Gastroesophageal sphincter (tissue), 4 donors: Measurements from ENCODE around the gene TALDO1. TPM values are rescaled to one million over a fixed set of nuclear protein-coding genes. Genes with fewer than 3 reads are reported as not detected.

Experiments used
- ATAC-seq: fragments of 150-250 bp; one replicate; pipeline ENCODE4 v1.9.1; 2016; ENCODE audit warnings: mild to moderate bottlenecking, moderate library complexity
- H3K27ac ChIP-seq, 4 donors: fragments of 200-600 bp; sonication (generic) in 3 of 4; 1 replicate in 3 of 4; 2 replicates in 1 of 4; pipeline ENCODE4 v1.5.1; 2016 to 2019
- H3K27me3 ChIP-seq: fragments of 200-600 bp; sonication (generic); one replicate; pipeline ENCODE4 v1.5.1; 2019
- H3K36me3 ChIP-seq, 2 donors: fragments of 200-600 bp; sonication (generic); one replicate each; pipeline ENCODE4 v1.5.1; 2019; ENCODE audit warnings: control low read depth in 1 of 2
- H3K4me1 ChIP-seq, 3 donors: fragments of 200-600 bp; sonication (generic); 1 replicate in 2 of 3; 2 replicates in 1 of 3; pipeline ENCODE4 v1.5.1; 2016 to 2019; ENCODE audit warnings: control low read depth in 2 of 3
- H3K4me3 ChIP-seq, 2 donors: fragments of 200-600 bp; sonication (generic); one replicate each; pipeline ENCODE4 v1.5.1; 2019; ENCODE audit warnings: mild to moderate bottlenecking in 1 of 2, moderate library complexity in 1 of 2
- H3K9me3 ChIP-seq, 3 donors: fragments of 200-600 bp; sonication (generic); one replicate each; pipeline ENCODE4 v1.5.1; 2017 to 2019; ENCODE audit warnings: control low read depth in 2 of 3
- EP300 ChIP-seq: sonication (generic); formaldehyde crosslinking; IDR thresholded peaks from one replicate; pipeline ENCODE4 v1.6.1; 2017; ENCODE audit warnings: antibody characterized with exemption, mild to moderate bottlenecking
- POLR2A ChIP-seq, 2 donors: fragments of 450-650 bp; IDR thresholded peaks; one replicate each; pipeline ENCODE4 v1.6.1; 2017; ENCODE audit warnings: antibody characterized with exemption in 2 of 2, mild to moderate bottlenecking in 2 of 2, moderate library complexity in 1 of 2
- POLR2AphosphoS5 ChIP-seq: sonication (generic); formaldehyde crosslinking; IDR thresholded peaks from one replicate; pipeline ENCODE4 v1.6.1; 2017; ENCODE audit warnings: antibody characterized with exemption
- WGBS, 2 donors: methylation state at CpG; one replicate each; pipeline ENCODE4 v1.1.5; 2018; ENCODE audit warnings: low coverage in 1 of 2; 5-methylcytosine and 5-hydroxymethylcytosine counted together
- total RNA-seq, 4 donors: library from RNA; depleted of rRNA; stranded (reverse); fragments of >200 nt; gene quantifications; one replicate each; pipeline ENCODE4 v1.1.0, GENCODE V29; 2016
- TF ChIP-seq, protein P1 (sequence below), 4 experiments: fragments of 200-600 bp in 2 of 4; fragments of 450-650 bp in 2 of 4; sonication (generic) in 1 of 4; IDR thresholded peaks; one replicate each; pipeline ENCODE4 v1.5.1; 2017 to 2019; ENCODE audit warnings: antibody characterized with exemption in 4 of 4, mild to moderate bottlenecking in 2 of 4, moderate library complexity in 2 of 4

TALDO1 gene
- total RNA-seq, 4 donors from 2014 or later = 161 to 201 (median 185) TPM

- Histone ChIP-seq H3K36me3 (no peaks in the 10 kb centered on the region), H3K27ac (no peak overlapping the region), H3K4me1 (peaks cover 0 to 12% (median 3%) of the 10 kb centered on the region in 3 donors), H3K4me3 (no peak overlapping the region), H3K27me3 (peaks cover 51% of the 10 kb centered on the region), H3K9me3 (peaks cover 0 to 8% (median 0%) of the 10 kb centered on the region in 3 donors)
- no peak for TF ChIP-seq EP300
- TF ChIP-seq, protein P1, sequence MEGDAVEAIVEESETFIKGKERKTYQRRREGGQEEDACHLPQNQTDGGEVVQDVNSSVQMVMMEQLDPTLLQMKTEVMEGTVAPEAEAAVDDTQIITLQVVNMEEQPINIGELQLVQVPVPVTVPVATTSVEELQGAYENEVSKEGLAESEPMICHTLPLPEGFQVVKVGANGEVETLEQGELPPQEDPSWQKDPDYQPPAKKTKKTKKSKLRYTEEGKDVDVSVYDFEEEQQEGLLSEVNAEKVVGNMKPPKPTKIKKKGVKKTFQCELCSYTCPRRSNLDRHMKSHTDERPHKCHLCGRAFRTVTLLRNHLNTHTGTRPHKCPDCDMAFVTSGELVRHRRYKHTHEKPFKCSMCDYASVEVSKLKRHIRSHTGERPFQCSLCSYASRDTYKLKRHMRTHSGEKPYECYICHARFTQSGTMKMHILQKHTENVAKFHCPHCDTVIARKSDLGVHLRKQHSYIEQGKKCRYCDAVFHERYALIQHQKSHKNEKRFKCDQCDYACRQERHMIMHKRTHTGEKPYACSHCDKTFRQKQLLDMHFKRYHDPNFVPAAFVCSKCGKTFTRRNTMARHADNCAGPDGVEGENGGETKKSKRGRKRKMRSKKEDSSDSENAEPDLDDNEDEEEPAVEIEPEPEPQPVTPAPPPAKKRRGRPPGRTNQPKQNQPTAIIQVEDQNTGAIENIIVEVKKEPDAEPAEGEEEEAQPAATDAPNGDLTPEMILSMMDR (IDR thresholded peaks at IDR 0.05) = no peak
- TF ChIP-seq POLR2AphosphoS5 = no peak
- TF ChIP-seq POLR2A (IDR thresholded peaks at IDR 0.05) = no peak
- 98% methylated on average over 5 of the region's 6 CpGs; no CpG with 5 or more reads in 1 of the 2 donors for WGBS, 2 donors
- no peak for ATAC-seq
These were observed 32.8 kb upstream of the TALDO1 start for GRCh38 chr11:714436-714835.

GRCh38 chr11:719214-720016, 27.8 kb upstream of the TALDO1 start:
- peaks cover 0 to 8% (median 0%) of the 10 kb centered on the region in 3 donors for H3K9me3 ChIP-seq
- TF ChIP-seq EP300 = no peak
- no peak for TF ChIP-seq POLR2AphosphoS5
- peaks cover 62% of the 10 kb centered on the region for H3K27me3 ChIP-seq
- H3K36me3 ChIP-seq = no peaks in the 10 kb centered on the region
- no peak overlapping the region for H3K27ac ChIP-seq
- H3K4me1 ChIP-seq = peaks cover 0 to 33% (median 12%) of the 10 kb centered on the region in 3 donors
- WGBS, 2 donors = 74 to 76% methylated on average over 6 to 9 of the region's 34 CpGs
- H3K4me3 ChIP-seq = no peak overlapping the region
- ATAC-seq = no peak

DNA sequence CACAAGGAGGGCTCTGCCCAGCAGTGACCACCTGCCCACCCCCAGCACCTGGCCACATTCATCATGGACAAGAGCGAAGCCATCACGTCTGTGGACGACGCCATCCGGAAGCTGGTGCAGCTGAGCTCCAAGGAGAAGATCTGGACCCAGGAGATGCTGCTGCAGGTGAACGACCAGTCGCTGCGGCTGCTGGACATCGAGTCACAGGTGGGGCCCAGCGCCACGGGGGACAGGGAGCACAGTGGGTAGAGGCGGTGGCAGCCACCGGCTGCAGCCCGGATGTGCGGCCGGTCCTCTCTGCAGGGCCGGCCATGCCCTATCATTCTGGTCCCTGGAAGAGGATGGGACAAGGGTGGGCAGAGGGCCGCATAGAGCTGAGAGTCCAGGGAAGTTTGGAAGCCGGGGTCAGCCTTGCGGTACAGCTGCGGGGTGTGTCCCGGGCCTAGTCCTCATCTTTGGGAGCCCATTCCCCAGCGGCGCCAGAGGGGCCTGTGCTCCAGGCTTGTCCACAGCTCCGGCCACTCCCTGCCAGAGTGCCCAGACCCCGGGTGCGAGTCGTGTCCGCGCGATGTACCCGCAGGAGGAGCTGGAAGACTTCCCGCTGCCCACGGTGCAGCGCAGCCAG, 27.1 kb upstream of the TALDO1 start:
- no peak overlapping the region for H3K27ac ChIP-seq
- peak overlapping the region in 1 of 2 donors; percentile 34 for H3K4me3 ChIP-seq
- no peaks in the 10 kb centered on the region for H3K36me3 ChIP-seq
- TF ChIP-seq POLR2A (IDR thresholded peaks at IDR 0.05) (no peak), POLR2AphosphoS5 (no peak), EP300 (no peak)
- TF ChIP-seq, protein P1 (IDR thresholded peaks at IDR 0.05) = no peak
- H3K9me3 ChIP-seq = peaks cover 0 to 5% (median 0%) of the 10 kb centered on the region in 3 donors
- peaks cover 69% of the 10 kb centered on the region for H3K27me3 ChIP-seq
- WGBS, 2 donors = 82% methylated on average over 13 of the region's 35 CpGs; no CpG with 5 or more reads in 1 of the 2 donors
- ATAC-seq = peak; percentile 17
- peaks cover 0 to 33% (median 12%) of the 10 kb centered on the region in 3 donors for H3K4me1 ChIP-seq

GRCh38 chr11:720642-721246, 26.5 kb upstream of the TALDO1 start:
- Histone ChIP-seq H3K27me3 (peaks cover 75% of the 10 kb centered on the region), H3K9me3 (no peaks in the 10 kb centered on the region), H3K4me3 (peak overlapping the region; percentile 1 to 34), H3K27ac (no peak overlapping the region), H3K4me1 (peaks cover 0 to 39% (median 15%) of the 10 kb centered on the region in 3 donors), H3K36me3 (no peaks in the 10 kb centered on the region)
- no CpG with 5 or more reads among the region's 53 CpGs for WGBS, 2 donors
- ATAC-seq = peak; percentile 28
- no peak for TF ChIP-seq POLR2A (IDR thresholded peaks at IDR 0.05)
- TF ChIP-seq, protein P1 (IDR thresholded peaks at IDR 0.05) = no peak
- TF ChIP-seq POLR2AphosphoS5 = no peak
- TF ChIP-seq EP300 = no peak

DNA sequence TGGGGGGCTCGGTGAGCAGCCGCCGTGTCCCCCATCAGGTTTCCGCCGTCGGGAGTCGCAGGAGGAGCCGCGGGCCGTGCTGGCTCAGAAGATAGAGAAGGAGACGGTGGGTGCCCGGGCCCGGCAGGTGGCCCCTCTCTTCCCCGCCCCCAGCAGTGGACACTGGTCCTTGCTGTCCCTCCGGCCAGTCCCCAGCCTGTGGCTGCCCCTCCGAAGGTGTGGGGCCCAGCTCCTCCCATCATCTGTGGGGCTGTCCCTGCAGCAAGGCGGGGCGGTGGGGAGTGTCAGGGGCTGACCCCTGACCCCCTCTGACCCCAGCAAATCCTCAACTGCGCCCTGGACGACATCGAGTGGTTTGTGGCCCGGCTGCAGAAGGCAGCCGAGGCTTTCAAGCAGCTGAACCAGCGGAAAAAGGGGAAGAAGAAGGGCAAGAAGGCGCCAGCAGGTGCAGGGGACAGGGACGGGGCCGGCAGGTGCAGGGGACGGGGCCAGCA, 26.0 kb upstream of the TALDO1 start:
- Histone ChIP-seq H3K36me3 (no peaks in the 10 kb centered on the region), H3K4me3 (peak overlapping the region in 1 of 2 donors; percentile 34), H3K9me3 (no peaks in the 10 kb centered on the region), H3K4me1 (peaks cover 0 to 45% (median 21%) of the 10 kb centered on the region in 3 donors), H3K27me3 (peaks cover 80% of the 10 kb centered on the region), H3K27ac (no peak overlapping the region)
- no peak for ATAC-seq
- TF ChIP-seq POLR2A (IDR thresholded peaks at IDR 0.05) (no peak), EP300 (no peak), POLR2AphosphoS5 (no peak)
- TF ChIP-seq, protein P1 (IDR thresholded peaks at IDR 0.05) = no peak
- 39% methylated on average over 3 of the region's 28 CpGs; no CpG with 5 or more reads in 1 of the 2 donors for WGBS, 2 donors
